NB4 (cell line): ENCODE measurements around the gene SERPINB12.
A peak's percentile ranks its signal among the peaks of the same experiment; 100 is the strongest.

Source experiments
- DNase-seq: peaks from one replicate; pipeline ENCODE4 v3.0.0; 2010; ENCODE audit warnings: low read depth
- H3K4me3 ChIP-seq: one replicate; pipeline ENCODE4 v1.5.1; 2011; ENCODE audit warnings: mild to moderate bottlenecking, low read depth, low read length, moderate library complexity
- CTCF ChIP-seq: IDR thresholded peaks from one replicate; pipeline ENCODE4 v1.5.1; 2012; ENCODE audit warnings: low read depth, low read length
- MAX ChIP-seq: IDR thresholded peaks from 2 replicates; pipeline ENCODE4 v1.6.1; 2011; ENCODE audit warnings: low read depth, low read length
- MYC ChIP-seq: IDR thresholded peaks from 2 replicates; pipeline ENCODE4 v1.6.1; 2011; ENCODE audit warnings: low read depth, low read length
- POLR2A ChIP-seq: IDR thresholded peaks from 2 replicates; pipeline ENCODE4 v1.6.1; 2011; ENCODE audit warnings: mild to moderate bottlenecking; ENCODE audit not compliant: insufficient read length; ENCODE audit errors: extremely low read depth

SERPINB12 gene

GRCh38 chr18:63552581-63552980 lies 10.4 kb downstream of the SERPINB12 start:
- no peak overlapping the region for H3K4me3 ChIP-seq
- no peak for DNase-seq
- TF ChIP-seq CTCF (no peak), MAX (no peak), MYC (no peak), POLR2A (no peak)

- TF ChIP-seq CTCF (no peak), POLR2A (no peak), MYC (no peak), MAX (no peak; the same call in 1 of the 2 replicates)
- H3K4me3 ChIP-seq: no peak overlapping the region
- peak; percentile 87 for DNase-seq
These were observed 10.9 kb downstream of the SERPINB12 start for GRCh38 chr18:63553081-63553480.

GRCh38 chr18:63559567-63560491 lies 17.7 kb downstream of the SERPINB12 start:
- no peak for DNase-seq
- TF ChIP-seq MYC: no peak
- no peak for TF ChIP-seq MAX
- no peak overlapping the region for H3K4me3 ChIP-seq

GRCh38 chr18:63562284-63562683 lies 20.1 kb downstream of the SERPINB12 start:
- TF ChIP-seq POLR2A (no peak), MYC (no peak), MAX (no peak), CTCF (no peak)
- no peak for DNase-seq
- H3K4me3 ChIP-seq: no peak overlapping the region

GRCh38 chr18:63564021-63564420 lies 21.9 kb downstream of the SERPINB12 start:
- no peak overlapping the region for H3K4me3 ChIP-seq
- TF ChIP-seq MAX (no peak), MYC (no peak), CTCF (no peak), POLR2A (no peak)
- DNase-seq: no peak

GRCh38 chr18:63564561-63564960 lies 22.4 kb downstream of the SERPINB12 start:
- no peak for DNase-seq
- TF ChIP-seq MAX (no peak), MYC (no peak), CTCF (no peak), POLR2A (no peak)

More at GRCh38 chr18:63564561-63564960, 22.4 kb downstream of the SERPINB12 start:
- no peak overlapping the region for H3K4me3 ChIP-seq
